GM21447 (cell line): ENCODE data around the gene PAK4.
"Not testable (repeated sequence)": the region's sequence is repeated elsewhere in the genome, so short reads cannot be mapped to it uniquely, and the experiment has no call there.

Experiments used
- ATAC-seq: cut with Tn5 transposase; IDR thresholded peaks from one replicate; pipeline ENCODE4 v1.9.1; 2021; ENCODE audit not compliant: unreplicated experiment

PAK4 gene

GRCh38 chr19:39125554-39126311 is at the start of gene PAK4:
Gene PAK4 (plus strand): TSS chr19:39125786. CDS start chr19:39169554, 43,768 bp downstream.
- peak; percentile 80 for ATAC-seq

GRCh38 chr19:39077323-39077722 is 48.3 kb upstream of the PAK4 start:
- ATAC-seq = no peak

GRCh38 chr19:39078436-39079200 is 47.0 kb upstream of the PAK4 start:
- no peak for ATAC-seq

GRCh38 chr19:39080431-39080830 is 45.2 kb upstream of the PAK4 start:
- ATAC-seq = no peak

GRCh38 chr19:39082167-39082566 is 43.4 kb upstream of the PAK4 start:
- ATAC-seq = no peak

GRCh38 chr19:39082745-39083598 is 42.6 kb upstream of the PAK4 start:
- no peak for ATAC-seq

- ATAC-seq = no peak
Measured at GRCh38 chr19:39083599-39083982, 42.0 kb upstream of the PAK4 start.

GRCh38 chr19:39083983-39084731 is 41.4 kb upstream of the PAK4 start, which contains the start of gene ACP7:
Gene ACP7 (plus strand): TSS chr19:39084368. CDS start chr19:39085270, 902 bp downstream.
- no peak for ATAC-seq

- ATAC-seq = no peak
Measured at GRCh38 chr19:39084732-39085080, 40.9 kb upstream of the PAK4 start.

GRCh38 chr19:39085392-39085791 is 40.2 kb upstream of the PAK4 start:
- ATAC-seq = no peak

GRCh38 chr19:39086386-39086785 is 39.2 kb upstream of the PAK4 start:
- ATAC-seq = no peak

- no peak for ATAC-seq
Measured at GRCh38 chr19:39087907-39088686, 37.5 kb upstream of the PAK4 start.

- not testable (repeated sequence) for ATAC-seq
Measured at GRCh38 chr19:39090016-39090415, 35.6 kb upstream of the PAK4 start.

GRCh38 chr19:39090881-39091280 is 34.7 kb upstream of the PAK4 start:
- no peak for ATAC-seq

- ATAC-seq = not testable (repeated sequence)
Measured at GRCh38 chr19:39095799-39096540, 29.6 kb upstream of the PAK4 start.

- ATAC-seq = no peak
Measured at GRCh38 chr19:39097299-39097698, 28.3 kb upstream of the PAK4 start.

- ATAC-seq = no peak
Measured at GRCh38 chr19:39097721-39098120, 27.9 kb upstream of the PAK4 start.

GRCh38 chr19:39098365-39099269 is 27.0 kb upstream of the PAK4 start:
- no peak for ATAC-seq
